Vagina (tissue), 2 donors: ENCODE data around the gene PIH1D1. TPM values are rescaled to one million over a fixed set of nuclear protein-coding genes. Genes with fewer than 3 reads are reported as not detected.
"Not testable (repeated sequence)": the region's sequence is repeated elsewhere in the genome, so short reads cannot be mapped to it uniquely, and the experiment has no call there.

Experiments
- DNase-seq, 2 donors: peaks; one replicate each; pipeline ENCODE4 v3.0.0-alpha.2; 2017; ENCODE audit errors: extremely low spot score in 2 of 2
- H3K27ac ChIP-seq: fragments of 200-600 bp; sonication (generic); one replicate; pipeline ENCODE4 v1.5.1; 2019
- H3K27me3 ChIP-seq: fragments of 200-600 bp; sonication (generic); one replicate; pipeline ENCODE4 v1.5.1; 2019
- H3K36me3 ChIP-seq, 2 donors: fragments of 200-600 bp; sonication (generic); one replicate each; pipeline ENCODE4 v1.5.1; 2017 to 2019
- H3K4me1 ChIP-seq: fragments of 200-600 bp; sonication (generic); one replicate; pipeline ENCODE4 v1.5.1; 2019
- H3K4me3 ChIP-seq, 2 donors: fragments of 200-600 bp; sonication (generic); 1 replicate in 1 of 2; 2 replicates in 1 of 2; pipeline ENCODE4 v1.5.1; 2016 to 2019
- H3K9me3 ChIP-seq: fragments of 200-600 bp; sonication (generic); one replicate; pipeline ENCODE4 v1.5.1; 2019
- CTCF ChIP-seq, 3 experiments: fragments of 450-650 bp in 2 of 3; fragments of 200-600 bp in 1 of 3; sonication (generic) in 1 of 3; IDR thresholded peaks; one replicate each; pipeline ENCODE4 v1.5.1; 2017 to 2019; ENCODE audit warnings: antibody characterized with exemption in 3 of 3, mild to moderate bottlenecking in 2 of 3, moderate library complexity in 2 of 3
- POLR2A ChIP-seq, 2 donors: fragments of 450-650 bp; IDR thresholded peaks; one replicate each; pipeline ENCODE4 v1.6.1; 2017; ENCODE audit warnings: antibody characterized with exemption in 2 of 2, mild to moderate bottlenecking in 2 of 2, moderate library complexity in 2 of 2
- POLR2AphosphoS5 ChIP-seq, 2 donors: sonication (generic); formaldehyde crosslinking; IDR thresholded peaks; one replicate each; pipeline ENCODE4 v1.9.0; 2017; ENCODE audit warnings: antibody characterized with exemption in 2 of 2, mild to moderate bottlenecking in 2 of 2, low read depth in 1 of 2; ENCODE audit not compliant: insufficient read depth in 1 of 2
- intact Hi-C: fragments of 100-400 bp; cut with DNase I; formaldehyde crosslinking; loops from one replicate; pipeline ENCODE4 v1.15.1; 2023
- total RNA-seq: library from RNA; depleted of rRNA; stranded (reverse); fragments of >200 nt; gene quantifications from one replicate; pipeline ENCODE4 v1.2.3, GENCODE V29; 2016

Gene PIH1D1
- total RNA-seq, 1 donor from 2014 or later: 96.3 TPM

- peaks cover 30% of the 10 kb centered on the region for H3K4me1 ChIP-seq
- peak within 1 kb of the TSS; percentile 91 for H3K27ac ChIP-seq
- intact Hi-C loops: no loop called here
- no peaks in the 10 kb centered on the region for H3K9me3 ChIP-seq
- no peak for DNase-seq
- TF ChIP-seq CTCF (IDR thresholded peaks at IDR 0.05) (peak; percentile 98 to 100 (median 99)), POLR2AphosphoS5 (IDR thresholded peaks at IDR 0.05; ENCODE audit: insufficient read depth in 1 of 2, low read depth in 1 of 2) (peak; percentile 70 to 81), POLR2A (IDR thresholded peaks at IDR 0.05) (peak in 1 of 2 donors; percentile 32)
- peak within 1 kb of the TSS; percentile 75 to 77 for H3K4me3 ChIP-seq
- H3K36me3 ChIP-seq: no peaks in the 10 kb centered on the region
- no peaks in the 10 kb centered on the region for H3K27me3 ChIP-seq
Measured at GRCh38 chr19:49473868-49474541, 22.4 kb upstream of the PIH1D1 start, which contains the start of gene FLT3LG. FLT3LG (plus strand) TSS chr19:49474215; CDS start chr19:49474640, 425 bp downstream.

- Histone ChIP-seq H3K4me3 (peak overlapping the region; percentile 75 to 77), H3K4me1 (peaks cover 35% of the 10 kb centered on the region), H3K27ac (peak overlapping the region; percentile 91)
- intact Hi-C loops, DNase-seq, H3K27me3 ChIP-seq, H3K36me3 ChIP-seq, H3K9me3 ChIP-seq: not testable (repeated sequence)
Measured at GRCh38 chr19:49473501-49473867, 21.9 kb upstream of the PIH1D1 start.

GRCh38 chr19:49472936-49473335 lies 21.3 kb upstream of the PIH1D1 start:
- H3K27ac ChIP-seq: peak overlapping the region; percentile 91
- no peaks in the 10 kb centered on the region for H3K36me3 ChIP-seq
- H3K9me3 ChIP-seq: no peaks in the 10 kb centered on the region
- DNase-seq: no peak
- TF ChIP-seq CTCF (IDR thresholded peaks at IDR 0.05) (no peak), POLR2AphosphoS5 (IDR thresholded peaks at IDR 0.05; ENCODE audit: insufficient read depth in 1 of 2, low read depth in 1 of 2) (no peak), POLR2A (IDR thresholded peaks at IDR 0.05) (no peak)
- peaks cover 39% of the 10 kb centered on the region for H3K4me1 ChIP-seq
- H3K4me3 ChIP-seq: no peak overlapping the region
- intact Hi-C loops: no loop called here
- H3K27me3 ChIP-seq: no peaks in the 10 kb centered on the region

- Histone ChIP-seq H3K4me1 (peaks cover 35% of the 10 kb centered on the region), H3K4me3 (no peak overlapping the region), H3K27ac (peak overlapping the region; percentile 90), H3K36me3 (peaks cover 0 to 7% of the 10 kb centered on the region in 2 donors), H3K9me3 (no peaks in the 10 kb centered on the region), H3K27me3 (no peaks in the 10 kb centered on the region)
- no peak for DNase-seq
- TF ChIP-seq POLR2A (IDR thresholded peaks at IDR 0.05) (no peak), POLR2AphosphoS5 (IDR thresholded peaks at IDR 0.05; ENCODE audit: insufficient read depth in 1 of 2, low read depth in 1 of 2) (no peak), CTCF (IDR thresholded peaks at IDR 0.05) (no peak)
- intact Hi-C loops: no loop called here
Measured at GRCh38 chr19:49470615-49470978, 19.0 kb upstream of the PIH1D1 start.

GRCh38 chr19:49469828-49470614 lies 18.4 kb upstream of the PIH1D1 start:
- intact Hi-C loops: no loop called here
- H3K4me1 ChIP-seq: peaks cover 31% of the 10 kb centered on the region
- H3K36me3 ChIP-seq: peaks cover 0 to 11% of the 10 kb centered on the region in 2 donors
- no peaks in the 10 kb centered on the region for H3K27me3 ChIP-seq
- no peaks in the 10 kb centered on the region for H3K9me3 ChIP-seq
- TF ChIP-seq POLR2A (IDR thresholded peaks at IDR 0.05): no peak
- TF ChIP-seq POLR2AphosphoS5 (IDR thresholded peaks at IDR 0.05; ENCODE audit: insufficient read depth in 1 of 2, low read depth in 1 of 2): peak in 1 of 2 donors; percentile 55
- no peak for TF ChIP-seq CTCF (IDR thresholded peaks at IDR 0.05)
- peak overlapping the region; percentile 90 for H3K27ac ChIP-seq
- no peak overlapping the region for H3K4me3 ChIP-seq
- no peak for DNase-seq
